Measurements from ENCODE around the gene AP1G2. TPM values are rescaled to one million over a fixed set of nuclear protein-coding genes. Genes with fewer than 3 reads are reported as not detected.

The AP1G2 gene
- polyA plus RNA-seq, 1 of the 3 experiments (the other 2 are of a cell fraction), result 88.3 TPM

- no peak overlapping the region for H3K4me3 ChIP-seq (ENCODE audit: low read depth in 2 of 2, low read length in 1 of 2)
- no peak overlapping the region for H3K4me2 ChIP-seq
- peaks cover 0 to 4% of the 10 kb centered on the region in 2 experiments; a peak in 1 of 4 replicates for H3K4me1 ChIP-seq (ENCODE audit: control insufficient read depth in 1 of 2, insufficient read depth in 2 of 2, low read depth in 1 of 2, low read length in 1 of 2)
- no peak overlapping the region for H3K9ac ChIP-seq
- H3K27me3 ChIP-seq (ENCODE audit: insufficient read depth), result no peaks in the 10 kb centered on the region
- no peaks in the 10 kb centered on the region for H3K79me2 ChIP-seq (ENCODE audit: insufficient read depth)
- POLR2A ChIA-PET, result no interaction called here
- H2AFZ ChIP-seq (ENCODE audit: low read depth), result no peak overlapping the region
- no peaks in the 10 kb centered on the region for H3K9me2 ChIP-seq
- H3K9me3 ChIP-seq, result no peaks in the 10 kb centered on the region
- no peak overlapping the region for H3K27ac ChIP-seq (ENCODE audit: low read depth in 2 of 2, low read length in 1 of 2)
- CTCF ChIA-PET, result interaction anchor here (0.8 to 11.4 kb wide), 5 partner anchors 12 to 47 kb away, joined by 3 to 74 read pairs (median 5); no protein-coding TSS in a partner anchor
- H3K36me3 ChIP-seq (replicated peaks in 1 of 2; ENCODE audit: control insufficient read depth in 1 of 2, insufficient read depth in 2 of 2, low read length in 1 of 2), result peaks cover 0 to 8% of the 10 kb centered on the region in 2 experiments
- WGBS (ENCODE audit: low lambda C conversion rate), result 58% methylated on average over 3 of the region's 8 CpGs
- H3F3A ChIP-seq (replicated peaks; ENCODE audit: insufficient read depth), result no peaks in the 10 kb centered on the region
- DNase-seq, result no peak
- TF ChIP-seq MAX (IDR thresholded peaks at IDR 0.05; ENCODE audit: low read depth), result no peak
- TF ChIP-seq CHD2 (IDR thresholded peaks at IDR 0.05; ENCODE audit: low read length, partially characterized antibody), result no peak
- no peak for TF ChIP-seq JUND (IDR thresholded peaks at IDR 0.05)
- TF ChIP-seq FOXJ3 (CRISPR knock-in tag; IDR thresholded peaks at IDR 0.05), result no peak
- TF ChIP-seq GATA2 (CRISPR knock-in tag; IDR thresholded peaks at IDR 0.05), result no peak
- no peak for TF ChIP-seq SIN3A (IDR thresholded peaks at IDR 0.05; ENCODE audit: borderline replicate concordance, low read depth, low read length)
- no peak for TF ChIP-seq SMC3 (IDR thresholded peaks at IDR 0.05; ENCODE audit: low read depth, low read length)
- TF ChIP-seq FOXM1 (IDR thresholded peaks at IDR 0.05; ENCODE audit: low read depth), result no peak
- TF ChIP-seq USF2 (IDR thresholded peaks at IDR 0.05; ENCODE audit: borderline replicate concordance, low read depth, low read length), result no peak
- TF ChIP-seq TEAD4 (IDR thresholded peaks at IDR 0.05; ENCODE audit: borderline replicate concordance, insufficient read depth), result no peak
- TF ChIP-seq YY1 (IDR thresholded peaks at IDR 0.05; ENCODE audit: low read depth), result no peak
- no peak for TF ChIP-seq EZH2phosphoT487 (IDR thresholded peaks at IDR 0.05; ENCODE audit: borderline replicate concordance, low read depth)
- no peak for TF ChIP-seq CTCF (IDR thresholded peaks at IDR 0.05)
- no peak for TF ChIP-seq PBX3 (IDR thresholded peaks at IDR 0.05)
- no peak for TF ChIP-seq IRF3 (IDR thresholded peaks at IDR 0.05; ENCODE audit: low read depth, low read length)
- TF ChIP-seq TAF1 (IDR thresholded peaks at IDR 0.05; ENCODE audit: borderline replicate concordance, low read depth, low read length), result no peak
- no peak for TF ChIP-seq EP300 (IDR thresholded peaks at IDR 0.05; ENCODE audit: borderline replicate concordance in 1 of 2, low read depth in 1 of 2, low read length in 1 of 2)
- TF ChIP-seq USF1 (IDR thresholded peaks at IDR 0.05; ENCODE audit: borderline replicate concordance, low read depth), result no peak
- no peaks in the 10 kb centered on the region for H4K20me1 ChIP-seq (ENCODE audit: insufficient read depth)
These were observed 42.0 kb downstream of the AP1G2 start for GRCh38 chr14:23525611-23526010.
